Astrocyte of the cerebellum (primary cell): ENCODE measurements around the gene SCN5A.

ENCODE experiments used
- DNase-seq: peaks from one replicate; pipeline ENCODE4 v3.0.0-alpha.2; 2011; ENCODE audit warnings: low read depth
- H3K4me3 ChIP-seq: 2 replicates; pipeline ENCODE4 v1.5.1; 2011; ENCODE audit warnings: mild to moderate bottlenecking, low read depth, low read length, moderate library complexity
- CTCF ChIP-seq: IDR thresholded peaks from 2 replicates; pipeline ENCODE4 v1.5.1; 2012; ENCODE audit warnings: low read length, low read depth, moderate library complexity, mild to moderate bottlenecking; ENCODE audit errors: missing control alignments
- in situ Hi-C: cut with HindIII; loops from 2 replicates; pipeline ENCODE4 v1.10.0; 2017; ENCODE audit warnings: low sequenced_read_pairs

The SCN5A gene

GRCh38 chr3:38597502-38598060 lies 51.9 kb downstream of the SCN5A start:
- in situ Hi-C loops, result loop anchor here (5.0 to 10.0 kb wide), 2 partner anchors 40 to 83 kb away; no protein-coding TSS in a partner anchor
- TF ChIP-seq CTCF, result no peak
- DNase-seq, result no peak
- H3K4me3 ChIP-seq, result no peak overlapping the region

- H3K4me3 ChIP-seq, result no peak overlapping the region
- DNase-seq, result no peak
- in situ Hi-C loops, result loop anchor here (5.0 to 10.0 kb wide), 2 partner anchors 38 to 81 kb away; no protein-coding TSS in a partner anchor
- no peak for TF ChIP-seq CTCF
Measured at GRCh38 chr3:38595393-38595792, 54.1 kb downstream of the SCN5A start.

GRCh38 chr3:38590521-38590920 lies 59.0 kb downstream of the SCN5A start:
- DNase-seq, result no peak
- TF ChIP-seq CTCF, result no peak
- in situ Hi-C loops, result loop anchor here (10.0 kb wide), 1 partner anchor 76 kb away; no protein-coding TSS in a partner anchor
- no peak overlapping the region for H3K4me3 ChIP-seq

- in situ Hi-C loops, result no loop called here
- no peak for TF ChIP-seq CTCF
- no peak overlapping the region for H3K4me3 ChIP-seq
- no peak for DNase-seq
Measured at GRCh38 chr3:38588995-38589937, 60.2 kb downstream of the SCN5A start.

- no peak for DNase-seq
- no peak overlapping the region for H3K4me3 ChIP-seq
- no peak for TF ChIP-seq CTCF
- in situ Hi-C loops, result no loop called here
Measured at GRCh38 chr3:38588371-38588971, 61.0 kb downstream of the SCN5A start.

GRCh38 chr3:38587548-38588131 lies 61.8 kb downstream of the SCN5A start:
- H3K4me3 ChIP-seq, result no peak overlapping the region
- no peak for DNase-seq
- TF ChIP-seq CTCF, result no peak
- in situ Hi-C loops, result no loop called here
